Cardiac muscle cell (in vitro differentiated cells and primary cell): ENCODE results near the gene HPSE2. TPM values are rescaled to one million over a fixed set of nuclear protein-coding genes. Genes with fewer than 3 reads are reported as not detected.

Source experiments
- DNase-seq, 2 donors: peaks; one replicate each; pipeline versions ENCODE4 v3.0.0 to v3.0.0-alpha.2; 2010 to 2017; ENCODE audit warnings: low read depth in 1 of 2, low spot score in 1 of 2
- H3K27ac ChIP-seq: fragments of 200-600 bp; sonication (generic); 2 replicates; pipeline ENCODE4 v1.5.1; 2016
- H3K27me3 ChIP-seq: fragments of 200-600 bp; sonication (generic); 2 replicates; pipeline ENCODE4 v1.6.0; 2016; ENCODE audit warnings: control low read depth
- H3K36me3 ChIP-seq: fragments of 200-600 bp; sonication (generic); 2 replicates; pipeline ENCODE4 v1.5.1; 2016; ENCODE audit warnings: control low read depth
- H3K4me1 ChIP-seq: fragments of 200-600 bp; sonication (generic); 2 replicates; pipeline ENCODE4 v1.8.1; 2017; ENCODE audit warnings: low read depth, mild to moderate bottlenecking, mixed run types
- H3K4me3 ChIP-seq: fragments of 200-600 bp; sonication (generic); 2 replicates; pipeline ENCODE4 v1.5.1; 2016; ENCODE audit warnings: mild to moderate bottlenecking
- H3K9me3 ChIP-seq: fragments of 200-600 bp; sonication (generic); 2 replicates; pipeline ENCODE4 v1.5.1; 2017; ENCODE audit warnings: low read depth, mild to moderate bottlenecking, control low read depth
- polyA plus RNA-seq: library from polyadenylated mRNA; unstranded; fragments of >200 nt; fragmentation: Nextera tagmentation; extraction: Ambion mirVana; gene quantifications from 2 replicates; pipeline ENCODE4 v1.2.1, GENCODE V29; 2016
- total RNA-seq: library from RNA; depleted of rRNA; stranded (reverse); fragments of >200 nt; gene quantifications from 2 replicates; pipeline ENCODE4 v1.2.3, GENCODE V29; 2016
- TF ChIP-seq, protein P1 (sequence below): IDR thresholded peaks from 2 replicates; pipeline ENCODE4 v1.5.1; 2012; ENCODE audit warnings: low read depth, mild to moderate bottlenecking, low read length

Gene HPSE2
- total and polyA plus RNA-seq, 2 experiments from 2014 or later, result 0.87 to 6.1 TPM

DNA sequence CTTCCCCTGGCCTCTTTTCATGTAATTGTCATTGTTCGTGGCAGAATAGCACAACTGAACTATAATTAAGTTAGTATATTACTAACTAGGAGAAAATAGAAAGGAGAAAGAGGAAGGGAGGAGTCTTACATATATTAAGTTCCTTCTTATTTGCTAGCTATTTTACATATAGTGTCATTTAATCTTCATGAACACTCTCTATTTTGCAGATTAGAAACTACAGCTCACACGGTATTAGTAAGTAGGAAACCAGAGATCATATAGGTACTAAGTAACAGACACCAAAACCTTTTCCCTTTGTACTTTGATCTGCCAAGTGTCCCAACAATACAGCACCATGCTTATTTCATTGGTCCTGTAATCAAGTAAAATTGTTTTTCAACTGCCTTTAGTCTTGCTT, 586.5 kb downstream of the HPSE2 start:
- Histone ChIP-seq H3K27ac (no peak overlapping the region), H3K4me3 (no peak overlapping the region), H3K9me3 (no peaks in the 10 kb centered on the region), H3K27me3 (no peaks in the 10 kb centered on the region), H3K36me3 (no peaks in the 10 kb centered on the region), H3K4me1 (peaks cover 13% of the 10 kb centered on the region)
- TF ChIP-seq, protein P1, sequence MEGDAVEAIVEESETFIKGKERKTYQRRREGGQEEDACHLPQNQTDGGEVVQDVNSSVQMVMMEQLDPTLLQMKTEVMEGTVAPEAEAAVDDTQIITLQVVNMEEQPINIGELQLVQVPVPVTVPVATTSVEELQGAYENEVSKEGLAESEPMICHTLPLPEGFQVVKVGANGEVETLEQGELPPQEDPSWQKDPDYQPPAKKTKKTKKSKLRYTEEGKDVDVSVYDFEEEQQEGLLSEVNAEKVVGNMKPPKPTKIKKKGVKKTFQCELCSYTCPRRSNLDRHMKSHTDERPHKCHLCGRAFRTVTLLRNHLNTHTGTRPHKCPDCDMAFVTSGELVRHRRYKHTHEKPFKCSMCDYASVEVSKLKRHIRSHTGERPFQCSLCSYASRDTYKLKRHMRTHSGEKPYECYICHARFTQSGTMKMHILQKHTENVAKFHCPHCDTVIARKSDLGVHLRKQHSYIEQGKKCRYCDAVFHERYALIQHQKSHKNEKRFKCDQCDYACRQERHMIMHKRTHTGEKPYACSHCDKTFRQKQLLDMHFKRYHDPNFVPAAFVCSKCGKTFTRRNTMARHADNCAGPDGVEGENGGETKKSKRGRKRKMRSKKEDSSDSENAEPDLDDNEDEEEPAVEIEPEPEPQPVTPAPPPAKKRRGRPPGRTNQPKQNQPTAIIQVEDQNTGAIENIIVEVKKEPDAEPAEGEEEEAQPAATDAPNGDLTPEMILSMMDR, result no peak
- DNase-seq, result no peak

DNA sequence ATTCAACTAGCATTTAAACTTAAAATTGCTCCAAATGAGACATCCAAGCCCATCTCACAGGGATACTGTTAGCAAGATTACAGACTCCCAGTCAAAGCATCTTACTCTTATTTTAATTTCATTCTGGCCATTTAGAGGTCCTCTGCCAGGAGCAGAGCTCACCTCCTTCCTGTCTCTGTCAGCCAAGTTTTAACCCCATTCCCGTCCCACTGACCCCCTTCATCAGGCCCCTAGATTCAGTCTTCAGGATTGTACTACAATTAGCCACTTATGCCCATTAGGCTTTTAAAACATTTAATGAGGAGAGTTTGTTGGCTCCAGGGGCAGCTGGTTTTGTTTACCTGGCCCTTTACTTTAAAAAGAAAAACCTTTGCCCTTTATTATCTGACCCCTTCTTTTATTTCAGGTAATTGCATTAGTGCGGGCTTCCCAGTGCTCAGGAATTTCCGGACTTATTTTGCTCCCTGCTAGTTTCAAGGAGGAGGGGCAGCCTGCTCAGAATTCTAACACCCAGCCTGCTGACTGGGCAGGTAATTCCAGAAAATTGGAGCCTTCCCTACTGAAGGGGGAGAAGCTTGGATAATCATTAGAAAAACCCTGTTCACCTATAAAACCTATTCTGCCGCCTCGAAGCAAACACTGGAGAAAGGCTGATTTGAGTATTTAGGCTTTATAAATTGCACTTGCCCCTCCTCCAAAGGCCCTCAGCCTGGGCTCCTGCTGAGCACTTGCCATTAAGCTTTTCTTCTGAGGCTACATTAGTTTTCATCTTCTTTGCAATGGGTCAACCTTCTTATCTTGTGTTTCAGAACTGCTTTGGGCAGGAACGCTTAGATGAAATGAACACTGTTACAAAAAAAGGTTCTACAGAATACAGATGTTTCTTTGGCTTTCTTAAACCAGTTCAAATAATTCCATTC, 588.4 kb downstream of the HPSE2 start:
- no peaks in the 10 kb centered on the region for H3K27me3 ChIP-seq
- peak in 1 of 2 donors; percentile 17 for DNase-seq
- TF ChIP-seq, protein P1, result no peak
- no peaks in the 10 kb centered on the region for H3K36me3 ChIP-seq
- H3K27ac ChIP-seq, result no peak overlapping the region
- no peak overlapping the region for H3K4me3 ChIP-seq
- H3K9me3 ChIP-seq, result no peaks in the 10 kb centered on the region
- H3K4me1 ChIP-seq, result peaks cover 13% of the 10 kb centered on the region

DNA sequence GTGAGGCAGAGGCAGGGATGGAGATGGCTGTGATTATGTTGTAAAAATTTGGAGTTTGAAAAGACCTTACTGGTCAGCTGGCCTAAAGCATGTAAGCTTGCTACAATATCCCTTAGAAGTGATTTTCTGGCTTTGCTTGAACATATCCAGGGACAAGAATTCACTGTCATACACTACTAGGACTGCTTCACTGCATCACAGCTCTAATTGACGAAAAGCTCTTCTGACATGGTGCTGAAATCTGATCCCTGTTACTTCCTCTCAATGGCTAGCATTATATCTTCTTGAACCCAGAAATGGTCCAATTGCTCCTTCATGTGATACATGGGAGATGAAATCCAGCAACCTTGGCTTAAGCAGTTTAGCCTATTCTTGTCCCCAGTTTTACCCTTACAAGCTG, 591.2 kb downstream of the HPSE2 start:
- Histone ChIP-seq H3K4me1 (peaks cover 13% of the 10 kb centered on the region), H3K27ac (no peak overlapping the region), H3K9me3 (no peaks in the 10 kb centered on the region), H3K36me3 (no peaks in the 10 kb centered on the region), H3K27me3 (no peaks in the 10 kb centered on the region), H3K4me3 (no peak overlapping the region)
- TF ChIP-seq, protein P1, result no peak
- no peak for DNase-seq

DNA sequence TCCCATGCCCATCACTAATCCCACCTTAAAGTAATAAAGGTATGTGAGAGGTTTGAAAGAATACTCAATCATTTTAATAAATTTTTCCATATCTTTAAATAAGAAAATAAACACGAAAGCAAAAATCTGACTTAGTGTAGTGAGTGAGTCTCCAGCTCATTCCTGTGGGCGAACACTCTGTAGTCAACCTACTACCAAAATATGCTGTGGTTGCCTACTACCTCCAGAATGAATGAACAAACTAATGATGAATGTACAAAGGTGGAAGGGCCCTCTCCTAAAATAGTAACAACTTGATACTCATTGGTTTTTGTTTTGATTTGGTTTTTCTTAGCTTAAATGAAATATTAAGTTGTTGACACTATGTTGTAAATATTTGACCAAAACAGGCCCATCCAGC, 593.4 kb downstream of the HPSE2 start:
- no peak overlapping the region for H3K27ac ChIP-seq
- peaks cover 9% of the 10 kb centered on the region for H3K4me1 ChIP-seq
- H3K4me3 ChIP-seq, result no peak overlapping the region
- H3K9me3 ChIP-seq, result no peaks in the 10 kb centered on the region
- no peaks in the 10 kb centered on the region for H3K27me3 ChIP-seq
- TF ChIP-seq, protein P1, result no peak
- no peak for DNase-seq
- no peaks in the 10 kb centered on the region for H3K36me3 ChIP-seq

DNA sequence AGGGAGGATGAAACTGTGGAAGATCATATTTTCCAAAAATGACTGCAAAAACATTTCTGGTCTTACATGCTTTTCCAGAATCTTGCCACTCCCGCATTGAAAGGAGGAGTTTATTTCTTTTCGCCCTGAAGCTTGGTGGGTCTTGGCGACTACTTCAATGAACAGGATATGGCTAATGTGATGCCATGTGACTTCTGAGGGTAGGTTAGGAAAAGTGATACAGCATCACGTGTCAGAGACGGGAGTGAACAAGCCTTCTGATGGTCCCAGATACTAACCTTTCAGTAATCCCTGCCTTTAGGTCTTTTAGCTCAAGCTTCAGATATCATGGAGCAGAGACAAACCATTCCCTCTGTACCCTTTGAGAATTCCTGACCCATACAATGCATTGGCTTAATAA, 596.7 kb downstream of the HPSE2 start:
- no peak overlapping the region for H3K27ac ChIP-seq
- no peaks in the 10 kb centered on the region for H3K4me1 ChIP-seq
- no peak for DNase-seq
- H3K9me3 ChIP-seq, result no peaks in the 10 kb centered on the region
- H3K27me3 ChIP-seq, result no peaks in the 10 kb centered on the region
- no peak overlapping the region for H3K4me3 ChIP-seq
- TF ChIP-seq, protein P1, result no peak
- H3K36me3 ChIP-seq, result no peaks in the 10 kb centered on the region
